Lung (tissue), 12 donors: ENCODE data around the gene ZNF578. TPM values are rescaled to one million over a fixed set of nuclear protein-coding genes. Genes with fewer than 3 reads are reported as not detected.
"Not testable (repeated sequence)": the region's sequence is repeated elsewhere in the genome, so short reads cannot be mapped to it uniquely, and the experiment has no call there.

Experiments used
- ATAC-seq: fragments of 200-7000 bp; cut with Tn5 transposase; one replicate; pipeline ENCODE4 v1.9.1; 2020; ENCODE audit warnings: moderate number of reproducible peaks; ENCODE audit not compliant: insufficient read depth, low FRiP score
- DNase-seq, 3 donors: peaks; one replicate each; pipeline ENCODE4 v3.0.0-alpha.2; 2013 to 2017
- H3K27ac ChIP-seq, 2 donors: one replicate each; pipeline ENCODE4 v1.5.1; 2013; ENCODE audit warnings: mild to moderate bottlenecking in 2 of 2, moderate library complexity in 2 of 2, control low read depth in 1 of 2, inconsistent platforms in 1 of 2, low read depth in 1 of 2, low read length in 1 of 2
- H3K27me3 ChIP-seq, 3 donors: one replicate each; pipeline ENCODE4 v1.5.1; 2013; ENCODE audit warnings: low read length in 2 of 3; ENCODE audit not compliant: control insufficient read depth in 3 of 3, insufficient read depth in 3 of 3
- H3K36me3 ChIP-seq, 4 donors: one replicate each; pipeline ENCODE4 v1.5.1; 2013; ENCODE audit warnings: low read length in 4 of 4, mild to moderate bottlenecking in 1 of 4, moderate library complexity in 1 of 4; ENCODE audit not compliant: control insufficient read depth in 4 of 4, insufficient read depth in 4 of 4
- H3K4me1 ChIP-seq, 5 donors: one replicate each; pipeline ENCODE4 v1.5.1; 2013; ENCODE audit warnings: low read length in 5 of 5, mild to moderate bottlenecking in 2 of 5, moderate library complexity in 1 of 5; ENCODE audit not compliant: control insufficient read depth in 5 of 5, insufficient read depth in 5 of 5
- H3K4me3 ChIP-seq: one replicate; pipeline ENCODE4 v1.5.1; 2013; ENCODE audit warnings: mild to moderate bottlenecking, control low read depth, moderate library complexity
- H3K9ac ChIP-seq, 2 donors: one replicate each; pipeline ENCODE4 v1.5.1; 2013; ENCODE audit warnings: low read length in 2 of 2, control low read depth in 1 of 2; ENCODE audit not compliant: insufficient read depth in 1 of 2
- H3K9me3 ChIP-seq, 4 donors: one replicate each; pipeline ENCODE4 v1.5.1; 2013; ENCODE audit warnings: low read length in 3 of 4, mild to moderate bottlenecking in 1 of 4, moderate library complexity in 1 of 4; ENCODE audit not compliant: control insufficient read depth in 4 of 4, insufficient read depth in 3 of 4
- WGBS, 2 donors: extraction: QIAGEN DNeasy Blood & Tissue Kit; methylation state at CpG; one replicate each; pipeline ENCODE4 v1.1.7; 2013; 5-methylcytosine and 5-hydroxymethylcytosine counted together
- polyA plus RNA-seq, 2 donors: library from polyadenylated mRNA; stranded (reverse); fragments of 200-250 nt; gene quantifications; one replicate each; pipeline ENCODE4 v1.2.1, GENCODE V29; 2013
- total RNA-seq, 2 donors: library from RNA; depleted of rRNA in 1 of 2; stranded (reverse); fragments of >200 nt in 1 of 2; gene quantifications; one replicate each; pipeline ENCODE4 v1.2.1, GENCODE V29; 2014 to 2021
- TF ChIP-seq, protein P1 (sequence below): IDR thresholded peaks from 2 replicates; pipeline ENCODE4 v1.5.1; 2012; ENCODE audit warnings: mild to moderate bottlenecking; ENCODE audit errors: control extremely low read depth, extremely low read depth
- donor health status: control.
- donor health status: control.
- donor health status: Bipolar disorder and iron deficiency.
- donor health status: healthy.
- donor health status: DM: yes; HTN: yes; CAD: no.

ZNF578 gene
- total and polyA plus RNA-seq, 4 donors: 0.48 to 5.2 (median 1.6) TPM

- H3K4me1 ChIP-seq: no peaks in the 10 kb centered on the region
- ATAC-seq (no peak), DNase-seq (no peak)
- no peak overlapping the region for H3K27ac ChIP-seq
- WGBS, 2 donors: 85 to 94% methylated on average over 5 of the region's 5 CpGs
- TF ChIP-seq, protein P1, sequence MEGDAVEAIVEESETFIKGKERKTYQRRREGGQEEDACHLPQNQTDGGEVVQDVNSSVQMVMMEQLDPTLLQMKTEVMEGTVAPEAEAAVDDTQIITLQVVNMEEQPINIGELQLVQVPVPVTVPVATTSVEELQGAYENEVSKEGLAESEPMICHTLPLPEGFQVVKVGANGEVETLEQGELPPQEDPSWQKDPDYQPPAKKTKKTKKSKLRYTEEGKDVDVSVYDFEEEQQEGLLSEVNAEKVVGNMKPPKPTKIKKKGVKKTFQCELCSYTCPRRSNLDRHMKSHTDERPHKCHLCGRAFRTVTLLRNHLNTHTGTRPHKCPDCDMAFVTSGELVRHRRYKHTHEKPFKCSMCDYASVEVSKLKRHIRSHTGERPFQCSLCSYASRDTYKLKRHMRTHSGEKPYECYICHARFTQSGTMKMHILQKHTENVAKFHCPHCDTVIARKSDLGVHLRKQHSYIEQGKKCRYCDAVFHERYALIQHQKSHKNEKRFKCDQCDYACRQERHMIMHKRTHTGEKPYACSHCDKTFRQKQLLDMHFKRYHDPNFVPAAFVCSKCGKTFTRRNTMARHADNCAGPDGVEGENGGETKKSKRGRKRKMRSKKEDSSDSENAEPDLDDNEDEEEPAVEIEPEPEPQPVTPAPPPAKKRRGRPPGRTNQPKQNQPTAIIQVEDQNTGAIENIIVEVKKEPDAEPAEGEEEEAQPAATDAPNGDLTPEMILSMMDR: no peak
- no peak overlapping the region for H3K9ac ChIP-seq
- H3K27me3 ChIP-seq: no peaks in the 10 kb centered on the region
- H3K4me3 ChIP-seq: no peak overlapping the region
- H3K9me3 ChIP-seq: peaks cover 0 to 49% (median 4%) of the 10 kb centered on the region in 4 donors
- H3K36me3 ChIP-seq: peaks cover 0 to 12% (median 4%) of the 10 kb centered on the region in 4 donors
These were observed 62.8 kb downstream of the ZNF578 start for GRCh38 chr19:52516191-52516590.

- no peaks in the 10 kb centered on the region for H3K36me3 ChIP-seq
- no peak overlapping the region for H3K4me3 ChIP-seq
- H3K9me3 ChIP-seq: peaks cover 0 to 47% (median 1%) of the 10 kb centered on the region in 4 donors
- no peak for ATAC-seq
- H3K27me3 ChIP-seq: no peaks in the 10 kb centered on the region
- WGBS, 2 donors: 18 to 35% methylated on average over 2 of the region's 2 CpGs
- TF ChIP-seq, protein P1: no peak
- H3K4me1 ChIP-seq: no peaks in the 10 kb centered on the region
- no peak overlapping the region for H3K27ac ChIP-seq
- H3K9ac ChIP-seq: no peak overlapping the region
- DNase-seq: no peak
These were observed 65.3 kb downstream of the ZNF578 start for GRCh38 chr19:52518646-52519045.

DNA sequence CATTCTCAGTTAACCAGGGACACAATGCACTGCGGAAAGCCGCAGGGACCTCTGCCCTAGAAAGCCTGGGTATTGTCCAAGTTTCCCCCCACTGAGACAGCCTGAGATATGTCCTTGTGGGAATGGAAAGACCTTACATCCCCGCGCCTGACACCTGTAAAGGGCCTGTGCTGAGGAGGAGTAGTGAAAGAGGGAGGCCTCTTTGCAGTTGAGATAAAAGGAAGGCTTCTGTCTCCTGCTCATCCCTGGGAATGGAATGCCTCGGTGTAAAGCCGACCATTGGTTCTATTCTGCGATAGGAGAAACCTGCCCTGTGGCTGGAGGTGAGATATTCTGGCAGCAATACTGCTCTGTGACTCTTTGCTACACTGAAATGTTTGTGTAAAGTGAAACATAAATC is 65.8 kb downstream of the ZNF578 start:
- H3K4me3 ChIP-seq, H3K27me3 ChIP-seq, ATAC-seq, H3K4me1 ChIP-seq, DNase-seq, H3K9ac ChIP-seq, H3K36me3 ChIP-seq, H3K27ac ChIP-seq: not testable (repeated sequence)
- WGBS, 2 donors: 52 to 82% methylated on average over 7 of the region's 7 CpGs
- peaks cover 0 to 48% (median 1%) of the 10 kb centered on the region in 4 donors for H3K9me3 ChIP-seq

- Histone ChIP-seq H3K9me3 (peaks cover 0 to 42% (median 0%) of the 10 kb centered on the region in 4 donors), H3K9ac (no peak overlapping the region), H3K27ac (no peak overlapping the region), H3K36me3 (no peaks in the 10 kb centered on the region), H3K4me3 (no peak overlapping the region), H3K27me3 (no peaks in the 10 kb centered on the region), H3K4me1 (no peaks in the 10 kb centered on the region)
- ATAC-seq (no peak), DNase-seq (no peak)
- WGBS, 2 donors: 43 to 53% methylated on average over 4 of the region's 4 CpGs
- TF ChIP-seq, protein P1: no peak
These were observed 66.7 kb downstream of the ZNF578 start for GRCh38 chr19:52520013-52520412.
